Activated T-cell treated with anti-CD3 and anti-CD28 coated beads for 48 hours (primary cell): ENCODE data around the gene BSPH1.
A peak's percentile ranks its signal among the peaks of the same experiment; 100 is the strongest.
"Not testable (repeated sequence)": the region's sequence is repeated elsewhere in the genome, so short reads cannot be mapped to it uniquely, and the experiment has no call there.

Source experiments
- DNase-seq: peaks from one replicate; pipeline ENCODE4 v3.0.0-alpha.2; 2020; ENCODE audit warnings: low read depth

BSPH1 gene

GRCh38 chr19:47992070-47992469 lies at the start of gene BSPH1:
TSS of gene BSPH1 (minus strand) at chr19:47992170. CDS start at chr19:47992081, 89 bp downstream.
- no peak for DNase-seq

GRCh38 chr19:48036765-48037164 lies 44.8 kb upstream of the BSPH1 start:
- no peak for DNase-seq

- DNase-seq: no peak
These were observed 41.6 kb upstream of the BSPH1 start for GRCh38 chr19:48033604-48034003.

- no peak for DNase-seq
These were observed 38.1 kb upstream of the BSPH1 start for GRCh38 chr19:48030073-48030472.

- no peak for DNase-seq
These were observed 37.5 kb upstream of the BSPH1 start for GRCh38 chr19:48029431-48029830.

- no peak for DNase-seq
These were observed 33.5 kb upstream of the BSPH1 start for GRCh38 chr19:48025480-48025879.

- DNase-seq: no peak
These were observed 31.5 kb upstream of the BSPH1 start for GRCh38 chr19:48023518-48023917.

- no peak for DNase-seq
These were observed 31.0 kb upstream of the BSPH1 start for GRCh38 chr19:48023011-48023410.

GRCh38 chr19:48020686-48021085 lies 28.7 kb upstream of the BSPH1 start:
- DNase-seq: no peak

- no peak for DNase-seq
These were observed 19.2 kb upstream of the BSPH1 start for GRCh38 chr19:48010932-48011758.

GRCh38 chr19:48006762-48007161 lies 14.8 kb upstream of the BSPH1 start:
- DNase-seq: no peak

GRCh38 chr19:48004236-48004635 lies 12.3 kb upstream of the BSPH1 start:
- no peak for DNase-seq

GRCh38 chr19:48000846-48001245 lies 8.9 kb upstream of the BSPH1 start:
- DNase-seq: no peak

GRCh38 chr19:47998800-47999199 lies 6.8 kb upstream of the BSPH1 start:
- no peak for DNase-seq

GRCh38 chr19:47996230-47996727 lies 4.3 kb upstream of the BSPH1 start:
- no peak for DNase-seq

GRCh38 chr19:47994209-47994802 lies 2.3 kb upstream of the BSPH1 start, which contains the start of gene ELSPBP1:
TSS of gene ELSPBP1 (plus strand) at chr19:47994632. CDS start at chr19:48008668, 14,036 bp downstream.
- DNase-seq: no peak

GRCh38 chr19:47991191-47991808 lies 670 bp downstream of the BSPH1 start:
- DNase-seq: no peak

GRCh38 chr19:47973529-47973928 lies 18.4 kb downstream of the BSPH1 start:
- no peak for DNase-seq

GRCh38 chr19:47955936-47956335 lies 36.0 kb downstream of the BSPH1 start:
- DNase-seq: not testable (repeated sequence)

- DNase-seq: not testable (repeated sequence)
These were observed 39.8 kb downstream of the BSPH1 start for GRCh38 chr19:47952132-47952531.

- DNase-seq: peak; percentile 27
These were observed 42.0 kb downstream of the BSPH1 start for GRCh38 chr19:47949852-47950521.

- not testable (repeated sequence) for DNase-seq
These were observed 63.4 kb downstream of the BSPH1 start for GRCh38 chr19:47928581-47928980.
